SKM-1 treated with dmso at 0.1 percent for 144 hours (cell line): ENCODE data around the gene CNIH1.
"Not testable (repeated sequence)": the region's sequence is repeated elsewhere in the genome, so short reads cannot be mapped to it uniquely, and the experiment has no call there.

ENCODE experiments used
- DNase-seq: peaks from one replicate; lab custom pipeline; 2025; ENCODE audit not compliant: unreplicated experiment; lab: John Stamatoyannopoulos, UW

CNIH1 gene

DNA sequence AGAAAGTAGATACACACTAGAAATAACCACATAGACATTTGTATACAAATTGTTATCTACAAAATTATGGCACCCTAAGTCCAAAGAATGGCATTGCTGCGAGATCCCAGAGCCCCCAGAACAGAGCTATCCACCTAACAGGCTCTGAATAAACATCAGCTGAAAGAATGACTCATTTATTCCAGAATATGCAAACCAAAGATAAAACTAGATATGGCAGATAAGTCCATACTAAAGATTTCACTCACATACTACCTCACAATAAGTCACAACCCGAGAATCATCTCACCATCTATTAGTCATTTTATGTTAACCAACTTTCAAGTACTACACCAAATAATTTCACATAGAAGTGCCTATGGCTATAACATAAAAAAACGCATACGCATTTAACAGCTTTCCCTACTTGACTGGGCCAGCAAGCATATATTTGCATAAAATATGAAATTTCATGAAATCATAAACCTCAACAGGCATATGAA is 5.6 kb downstream of the CNIH1 start:
- DNase-seq: no peak

- no peak for DNase-seq
These were observed 12.6 kb downstream of the CNIH1 start for GRCh38 chr14:54428527-54428926.

DNA sequence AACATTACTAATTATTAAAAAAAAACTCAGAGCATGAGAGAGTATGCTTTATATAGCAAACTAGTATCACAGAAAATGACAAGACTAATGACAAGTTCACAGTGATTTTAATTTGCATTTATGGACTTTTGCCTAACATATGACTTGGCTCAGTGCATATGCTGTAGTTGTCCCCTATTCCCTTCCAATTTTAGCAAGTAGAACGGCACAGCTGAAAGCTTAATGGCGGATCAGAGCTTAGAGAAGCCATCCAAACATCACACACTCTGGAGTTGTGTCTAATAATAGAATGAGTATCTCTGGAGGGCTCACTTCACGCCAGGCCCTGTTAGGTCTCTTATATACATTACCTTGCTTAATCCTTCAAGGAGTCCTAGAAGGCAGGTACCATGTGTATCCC is 13.3 kb downstream of the CNIH1 start:
- no peak for DNase-seq

GRCh38 chr14:54425537-54426274 is 15.5 kb downstream of the CNIH1 start:
- no peak for DNase-seq

DNA sequence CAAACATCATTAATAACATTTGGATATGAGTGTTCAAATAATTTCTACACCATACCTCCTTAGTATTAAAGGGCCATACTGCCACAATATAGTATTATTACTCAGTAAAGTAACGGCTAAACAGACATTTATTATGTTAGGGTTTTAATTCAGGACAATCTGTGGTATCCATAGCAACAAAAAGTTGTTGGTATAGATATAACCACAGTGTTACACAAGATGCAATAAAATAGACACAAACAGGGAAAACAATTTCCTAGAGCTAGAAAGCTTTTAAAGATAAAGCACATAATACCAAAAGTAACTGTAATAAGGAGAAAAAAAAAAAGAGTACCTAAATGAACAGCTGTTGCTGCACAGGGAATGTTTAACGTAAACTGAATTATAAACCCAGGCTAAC is 16.1 kb downstream of the CNIH1 start:
- DNase-seq: no peak

DNA sequence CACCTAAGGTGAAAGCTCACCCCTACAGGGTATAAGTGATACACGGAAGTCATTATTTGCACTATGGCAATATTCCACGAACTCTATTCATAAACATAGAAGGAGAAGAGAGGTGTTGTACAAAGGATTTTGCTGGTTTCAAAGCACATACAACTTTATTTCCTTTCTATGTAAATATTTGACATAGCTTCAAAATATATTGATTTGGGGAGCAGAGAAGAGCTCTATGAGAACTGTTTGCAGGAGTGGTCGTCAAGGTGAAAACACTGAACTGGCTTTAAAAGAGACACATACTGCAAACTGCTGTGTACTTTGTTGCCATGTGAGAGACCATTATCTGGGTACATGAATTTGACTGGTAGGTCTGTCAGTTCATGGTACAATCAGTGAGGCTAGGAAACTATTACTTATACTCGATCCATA is 16.7 kb downstream of the CNIH1 start:
- DNase-seq: no peak

GRCh38 chr14:54423991-54424390 is 17.2 kb downstream of the CNIH1 start:
- no peak for DNase-seq

GRCh38 chr14:54420478-54421142 is 20.6 kb downstream of the CNIH1 start:
- DNase-seq: no peak

GRCh38 chr14:54411371-54411770 is 29.8 kb downstream of the CNIH1 start:
- DNase-seq: no peak

- no peak for DNase-seq
These were observed 31.0 kb downstream of the CNIH1 start for GRCh38 chr14:54410215-54410614.

DNA sequence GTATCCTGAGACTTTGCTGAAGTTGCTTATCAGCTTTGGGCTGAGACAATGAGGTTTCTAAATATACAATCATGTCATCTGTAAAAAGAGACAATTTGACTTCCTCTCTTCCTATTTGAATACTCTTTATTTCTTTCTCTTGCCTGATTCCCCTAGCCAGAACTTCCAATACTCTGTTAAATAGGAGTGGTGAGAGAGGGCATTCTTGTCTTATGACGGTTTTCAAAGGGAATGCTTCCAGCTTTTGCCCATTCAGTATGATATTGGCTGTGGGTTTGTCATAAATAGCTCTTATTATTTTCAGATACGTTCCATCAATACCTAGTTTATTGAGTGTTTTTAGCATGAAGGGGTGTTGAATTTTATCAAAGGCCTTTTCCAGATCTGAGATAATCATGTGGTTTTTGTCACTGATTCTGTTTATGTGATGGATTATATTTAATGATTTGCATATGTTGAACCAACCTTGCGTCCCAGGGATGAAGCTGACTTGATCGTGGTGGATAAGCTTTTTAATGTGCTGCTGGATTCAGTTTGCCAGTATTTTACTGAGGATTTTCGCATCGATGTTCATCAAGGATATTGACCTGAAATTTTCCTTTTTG is 37.7 kb downstream of the CNIH1 start:
- DNase-seq: not testable (repeated sequence)

GRCh38 chr14:54399560-54399959 is 41.6 kb downstream of the CNIH1 start:
- DNase-seq: no peak

GRCh38 chr14:54396493-54397335 is 44.5 kb downstream of the CNIH1 start, which contains the start of gene CDKN3:
CDKN3 (plus strand) TSS chr14:54397007; CDS start chr14:54397069, 62 bp downstream.
- peak; percentile 90 for DNase-seq

GRCh38 chr14:54396183-54396492 is 45.0 kb downstream of the CNIH1 start:
- no peak for DNase-seq

- DNase-seq: no peak
These were observed 45.5 kb downstream of the CNIH1 start for GRCh38 chr14:54395716-54396115.

DNA sequence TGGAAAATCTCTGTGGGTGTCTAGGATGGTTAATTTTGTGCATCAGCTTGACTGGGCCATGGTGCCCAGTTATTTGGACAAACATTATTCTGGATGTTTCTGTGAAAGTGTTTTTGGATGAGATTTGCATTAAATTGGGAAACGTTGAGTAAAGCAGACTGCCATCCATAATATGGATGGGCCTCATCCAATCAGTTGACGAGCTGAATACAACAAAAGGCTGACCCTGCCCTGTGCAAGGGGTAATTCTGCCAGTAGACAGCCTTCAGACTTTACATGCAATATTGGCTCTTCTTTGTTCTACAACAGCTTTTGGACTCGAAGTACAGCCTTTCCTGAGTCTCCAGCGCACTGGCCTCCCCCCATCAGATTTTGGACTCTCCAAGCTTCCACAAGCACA is 45.9 kb downstream of the CNIH1 start:
- no peak for DNase-seq

DNA sequence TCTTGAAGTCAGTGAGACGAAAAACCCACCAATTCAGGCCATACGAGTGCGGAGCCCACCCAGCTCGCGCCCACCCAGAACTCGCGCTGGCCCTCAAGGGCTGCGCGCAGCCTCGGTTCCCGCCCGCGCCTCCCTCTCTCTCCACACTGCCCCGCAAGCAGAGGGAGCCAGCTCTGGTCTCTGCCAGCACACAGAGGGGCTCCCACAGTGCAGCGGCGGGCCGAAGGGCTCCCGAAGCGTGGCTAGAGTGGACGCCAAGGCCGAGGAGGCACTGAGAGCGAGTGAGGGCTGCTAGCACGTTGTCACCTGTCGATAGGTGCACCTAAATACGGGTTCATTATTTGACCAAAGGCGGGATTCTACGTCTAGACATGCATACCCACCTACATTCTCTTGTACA is 46.6 kb downstream of the CNIH1 start:
- DNase-seq: no peak

GRCh38 chr14:54392986-54393884 is 47.9 kb downstream of the CNIH1 start:
- not testable (repeated sequence) for DNase-seq

DNA sequence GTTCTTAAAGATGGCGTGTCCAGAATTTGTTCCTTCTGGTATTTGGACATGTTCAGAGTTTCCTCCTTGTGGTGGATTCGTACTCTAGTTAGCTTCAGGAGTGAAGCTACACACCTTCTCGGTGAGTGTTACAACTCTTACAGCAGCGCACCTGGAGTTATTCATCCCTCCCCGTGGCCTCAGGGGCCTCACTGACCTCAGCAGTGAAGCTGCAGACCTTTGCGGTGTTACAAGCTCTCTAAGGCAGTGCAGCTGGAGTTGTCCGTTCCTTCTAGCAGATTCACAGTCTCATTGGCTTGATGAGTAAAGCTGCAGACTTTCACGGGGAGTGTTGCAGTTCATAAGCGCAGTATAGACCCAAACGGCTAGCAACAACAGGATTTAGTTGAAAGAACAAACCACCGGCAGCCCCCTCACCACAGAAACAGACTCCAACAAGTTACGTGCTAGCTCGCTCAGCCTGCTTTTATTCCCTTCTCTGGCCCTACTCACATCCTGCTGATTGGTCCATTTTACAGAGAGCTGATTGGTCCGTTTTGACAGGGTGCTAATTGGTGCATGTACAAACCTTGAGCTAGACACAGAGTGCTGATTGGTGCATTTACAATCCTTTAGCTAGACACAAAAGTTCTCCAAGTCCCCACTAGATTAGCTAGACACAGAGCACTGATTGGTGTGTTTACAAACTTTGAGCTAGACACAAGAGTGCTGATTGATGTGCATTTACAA is 48.9 kb downstream of the CNIH1 start:
- no peak for DNase-seq

DNA sequence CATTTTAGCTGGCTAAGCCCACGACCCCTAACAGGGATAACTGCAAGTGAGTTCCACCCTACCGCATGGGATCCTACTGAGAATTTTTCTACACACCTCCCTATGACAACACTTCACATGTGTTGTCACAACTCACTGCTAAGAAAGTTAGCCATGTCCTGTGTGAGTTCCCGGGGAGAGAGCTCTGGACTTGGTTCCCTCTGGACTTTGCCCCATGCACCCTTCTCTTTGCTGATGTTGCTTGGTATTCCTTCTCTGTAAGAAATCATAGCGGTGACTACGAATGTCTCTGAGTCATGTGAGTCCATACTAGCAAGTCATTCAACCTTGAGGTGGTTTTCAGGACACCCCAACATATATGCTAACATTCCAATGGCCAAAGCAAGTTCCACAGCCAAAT is 53.8 kb downstream of the CNIH1 start:
- DNase-seq: no peak
